CD14-positive monocyte (primary cell): ENCODE results near the gene LMO7. TPM values are rescaled to one million over a fixed set of nuclear protein-coding genes. Genes with fewer than 3 reads are reported as not detected.

ENCODE experiments used
- DNase-seq, 3 donors: peaks; one replicate each; pipeline ENCODE4 v3.0.0-alpha.2; 2011 to 2022
- H2AFZ ChIP-seq: 2 replicates; pipeline ENCODE4 v1.6.0; 2012; ENCODE audit warnings: mild to moderate bottlenecking, low read depth, low read length, inconsistent platforms; ENCODE audit not compliant: insufficient read depth, poor library complexity, severe bottlenecking
- H3K27ac ChIP-seq, 2 donors: 1 replicate in 1 of 2; 2 replicates in 1 of 2; pipeline ENCODE4 v1.5.1; 2012 to 2013; ENCODE audit warnings: low read length in 2 of 2, control low read depth in 1 of 2, inconsistent platforms in 1 of 2, low read depth in 1 of 2, mild to moderate bottlenecking in 1 of 2
- H3K27me3 ChIP-seq, 2 donors: one replicate each; pipeline versions ENCODE4 v1.6.0 to v1.6.1; 2011 to 2013; ENCODE audit warnings: low read length in 2 of 2; ENCODE audit not compliant: control insufficient read depth in 2 of 2, insufficient read depth in 2 of 2
- H3K36me3 ChIP-seq, 2 donors: replicated peaks in 1 of 2; 1 replicate in 1 of 2; 2 replicates in 1 of 2; pipeline versions ENCODE4 v1.5.1 to v1.6.1; 2012 to 2013; ENCODE audit warnings: low read length in 2 of 2, control low read depth in 1 of 2, inconsistent platforms in 1 of 2, mild to moderate bottlenecking in 1 of 2; ENCODE audit not compliant: insufficient read depth in 2 of 2, control insufficient read depth in 1 of 2
- H3K4me1 ChIP-seq, 2 donors: 1 replicate in 1 of 2; 2 replicates in 1 of 2; pipeline versions ENCODE4 v1.5.1 to v1.6.1; 2012 to 2013; ENCODE audit warnings: low read length in 2 of 2, control low read depth in 1 of 2, inconsistent platforms in 1 of 2, mild to moderate bottlenecking in 1 of 2, moderate library complexity in 1 of 2; ENCODE audit not compliant: insufficient read depth in 2 of 2, control insufficient read depth in 1 of 2
- H3K4me2 ChIP-seq: replicated peaks from 2 replicates; pipeline ENCODE3; 2012; ENCODE audit warnings: low read length, moderate library complexity, mild to moderate bottlenecking; ENCODE audit not compliant: poor library complexity, severe bottlenecking; ENCODE audit errors: extremely low read depth
- H3K4me3 ChIP-seq, 3 experiments: fragments of 200-600 bp in 1 of 3; sonication (generic) in 1 of 3; replicated peaks in 1 of 3; 1 replicate in 2 of 3; 2 replicates in 1 of 3; pipeline ENCODE4 v1.5.1; 2011 to 2013; ENCODE audit warnings: low read length in 3 of 3, mild to moderate bottlenecking in 3 of 3, control low read depth in 2 of 3, low read depth in 2 of 3, inconsistent platforms in 1 of 3, moderate library complexity in 1 of 3
- H3K79me2 ChIP-seq: 2 replicates; pipeline ENCODE4 v1.6.0; 2012; ENCODE audit warnings: mild to moderate bottlenecking, control low read depth, inconsistent platforms, low read length, moderate library complexity; ENCODE audit not compliant: insufficient read depth
- H3K9ac ChIP-seq: 2 replicates; pipeline ENCODE4 v1.6.0; 2017; ENCODE audit warnings: low read length, mild to moderate bottlenecking; ENCODE audit not compliant: insufficient read depth, poor library complexity, severe bottlenecking
- H3K9me3 ChIP-seq, 2 donors: replicated peaks in 1 of 2; 1 replicate in 1 of 2; 2 replicates in 1 of 2; pipeline versions ENCODE4 v1.5.1 to v1.6.1; 2012 to 2013; ENCODE audit warnings: low read length in 2 of 2, control low read depth in 1 of 2; ENCODE audit not compliant: control insufficient read depth in 1 of 2, insufficient read depth in 1 of 2
- H4K20me1 ChIP-seq: 2 replicates; pipeline ENCODE4 v1.6.0; 2012; ENCODE audit warnings: mild to moderate bottlenecking, low read length, control low read depth, moderate library complexity; ENCODE audit not compliant: insufficient read depth
- H3K27ac Mint-ChIP-seq, 7 donors: one replicate each; pipeline ENCODE4 v1.8.0; 2020; ENCODE audit warnings: mild to moderate bottlenecking in 7 of 7, mixed read lengths in 7 of 7, moderate library complexity in 6 of 7, inconsistent platforms in 2 of 7
- H3K27me3 Mint-ChIP-seq, 3 donors: one replicate each; pipeline ENCODE4 v1.8.0; 2021 to 2022; ENCODE audit warnings: low read depth in 3 of 3, mild to moderate bottlenecking in 3 of 3, mixed read lengths in 3 of 3, moderate library complexity in 3 of 3, inconsistent platforms in 1 of 3
- H3K36me3 Mint-ChIP-seq, 2 donors: one replicate each; pipeline ENCODE4 v1.8.0; 2020; ENCODE audit warnings: mixed read lengths in 2 of 2, inconsistent platforms in 1 of 2, mild to moderate bottlenecking in 1 of 2
- H3K4me1 Mint-ChIP-seq: one replicate; pipeline ENCODE4 v1.8.0; 2020; ENCODE audit warnings: mild to moderate bottlenecking, mixed read lengths
- H3K4me3 Mint-ChIP-seq, 2 donors: one replicate each; pipeline ENCODE4 v1.8.0; 2020; ENCODE audit warnings: mild to moderate bottlenecking in 2 of 2, mixed read lengths in 2 of 2, moderate library complexity in 1 of 2
- H3K9me3 Mint-ChIP-seq, 7 donors: one replicate each; pipeline ENCODE4 v1.8.0; 2020 to 2022; ENCODE audit warnings: mixed read lengths in 7 of 7, mild to moderate bottlenecking in 6 of 7, moderate library complexity in 6 of 7, inconsistent platforms in 2 of 7
- CTCF ChIP-seq: fragments of 200-600 bp; IDR thresholded peaks from one replicate; pipeline ENCODE4 v1.8.0; 2022; ENCODE audit warnings: antibody characterized with exemption, mild to moderate bottlenecking
- WGBS: methylation state at CpG from one replicate; pipeline ENCODE4 v1.1.5; 2013; ENCODE audit warnings: missing lambda C conversion rate; ENCODE audit not compliant: insufficient coverage; 5-methylcytosine and 5-hydroxymethylcytosine counted together
- intact Hi-C, 2 donors: fragments of 100-400 bp; cut with micrococcal nuclease; formaldehyde crosslinking; loops; one replicate each; pipeline versions ENCODE4 v1.15.0 to v1.15.1; 2023
- polyA plus RNA-seq, 3 donors: library from polyadenylated mRNA; depleted of rRNA in 1 of 3; unstranded in 2 of 3; stranded (reverse) in 1 of 3; fragments of 300-500 nt in 2 of 3; fragments of >200 nt in 1 of 3; fragmentation: Illumina TruSeq in 2 of 3; gene quantifications; 1 replicate in 2 of 3; 2 replicates in 1 of 3; pipeline ENCODE4 v1.2.3, GENCODE V29; 2012 to 2021

The LMO7 gene
- polyA plus RNA-seq, 3 donors: 0.79 to 1.6 (median 0.90) TPM

GRCh38 chr13:75703769-75704168 lies 67.6 kb downstream of the LMO7 start:
- no CpG with 5 or more reads among the region's 2 CpGs for WGBS
- Histone ChIP-seq H3K9ac (no peak overlapping the region), H3K4me2 (no peak overlapping the region), H3K36me3 (no peaks in the 10 kb centered on the region), H3K27me3 (no peaks in the 10 kb centered on the region), H2AFZ (no peak overlapping the region), H4K20me1 (no peaks in the 10 kb centered on the region), H3K4me3 (no peak overlapping the region), H3K4me1 (peaks cover 5 to 18% of the 10 kb centered on the region in 2 donors), H3K9me3 (peaks cover 8% of the 10 kb centered on the region in 2 donors), H3K79me2 (no peaks in the 10 kb centered on the region), H3K27ac (no peak overlapping the region)
- DNase-seq: no peak
- Mint-ChIP-seq H3K36me3 (peaks cover 0 to 6% of the 10 kb centered on the region in 2 donors), H3K4me1 (peaks cover 26% of the 10 kb centered on the region), H3K27me3 (no peaks in the 10 kb centered on the region), H3K4me3 (no peak overlapping the region), H3K27ac (no peak overlapping the region), H3K9me3 (peaks cover 4 to 19% (median 11%) of the 10 kb centered on the region in 7 donors)
- intact Hi-C loops: no loop called here
- TF ChIP-seq CTCF: no peak

GRCh38 chr13:75704194-75704926 lies 68.2 kb downstream of the LMO7 start:
- no peak overlapping the region for H2AFZ ChIP-seq
- Mint-ChIP-seq H3K27ac (no peak overlapping the region), H3K27me3 (no peaks in the 10 kb centered on the region), H3K4me1 (peaks cover 26% of the 10 kb centered on the region), H3K4me3 (no peak overlapping the region), H3K9me3 (peaks cover 2 to 16% (median 8%) of the 10 kb centered on the region in 7 donors), H3K36me3 (peaks cover 0 to 4% of the 10 kb centered on the region in 2 donors)
- H3K27ac ChIP-seq: no peak overlapping the region
- H3K27me3 ChIP-seq: no peaks in the 10 kb centered on the region
- WGBS: 100% methylated on average over 4 of the region's 7 CpGs
- no peaks in the 10 kb centered on the region for H4K20me1 ChIP-seq
- TF ChIP-seq CTCF: no peak
- H3K36me3 ChIP-seq: no peaks in the 10 kb centered on the region
- peaks cover 2 to 7% of the 10 kb centered on the region in 2 donors for H3K9me3 ChIP-seq
- no peak for DNase-seq
- peaks cover 5 to 18% of the 10 kb centered on the region in 2 donors for H3K4me1 ChIP-seq
- no peak overlapping the region for H3K4me3 ChIP-seq
- intact Hi-C loops: no loop called here
- no peak overlapping the region for H3K9ac ChIP-seq
- no peaks in the 10 kb centered on the region for H3K79me2 ChIP-seq
- no peak overlapping the region for H3K4me2 ChIP-seq
